GM12864 (cell line): ENCODE measurements around the gene STK35.

Experiments used
- DNase-seq: peaks from one replicate; pipeline ENCODE4 v3.0.0-alpha.2; 2011; ENCODE audit warnings: low read depth
- H3K4me3 ChIP-seq: 2 replicates; pipeline ENCODE4 v1.5.1; 2011; ENCODE audit warnings: mild to moderate bottlenecking, low read depth, low read length, control low read depth
- TF ChIP-seq, protein P1 (sequence below): IDR thresholded peaks from 2 replicates; pipeline ENCODE4 v1.5.1; 2011; ENCODE audit warnings: low read depth, mild to moderate bottlenecking, moderate library complexity, low read length, control low read depth, inconsistent platforms; ENCODE audit errors: missing control alignments

The STK35 gene

DNA sequence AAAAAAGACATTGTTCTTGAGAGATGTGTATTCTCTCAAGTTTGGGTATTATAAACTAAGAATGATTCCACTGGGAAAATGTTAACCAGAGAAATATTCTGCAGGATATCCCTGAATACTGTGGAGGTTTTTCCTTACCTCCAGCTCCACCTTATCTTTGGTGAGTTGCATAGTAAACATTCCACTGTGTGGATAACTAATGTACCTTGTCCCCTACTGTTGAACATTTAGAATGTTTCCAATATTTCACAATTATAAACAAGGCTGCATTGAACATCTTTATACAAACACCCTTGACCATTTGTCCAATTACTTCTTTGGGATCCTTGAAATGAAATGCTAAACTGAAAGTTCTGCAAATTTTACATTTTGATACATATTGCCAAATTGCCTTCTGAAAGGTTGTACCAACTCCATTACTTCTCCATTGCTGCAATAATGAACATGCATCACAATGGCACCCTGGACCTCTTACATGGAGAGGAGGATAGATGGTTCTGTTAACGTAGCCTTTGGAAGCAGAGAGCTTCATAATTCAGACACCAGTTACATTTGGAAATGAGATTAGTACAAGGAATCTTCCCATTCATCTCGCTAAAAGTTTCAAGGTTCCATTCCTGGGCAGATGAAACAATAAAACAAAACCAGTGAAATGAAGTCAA lies 35.0 kb upstream of the STK35 start:
- no peak for DNase-seq
- no peak overlapping the region for H3K4me3 ChIP-seq
- TF ChIP-seq, protein P1, sequence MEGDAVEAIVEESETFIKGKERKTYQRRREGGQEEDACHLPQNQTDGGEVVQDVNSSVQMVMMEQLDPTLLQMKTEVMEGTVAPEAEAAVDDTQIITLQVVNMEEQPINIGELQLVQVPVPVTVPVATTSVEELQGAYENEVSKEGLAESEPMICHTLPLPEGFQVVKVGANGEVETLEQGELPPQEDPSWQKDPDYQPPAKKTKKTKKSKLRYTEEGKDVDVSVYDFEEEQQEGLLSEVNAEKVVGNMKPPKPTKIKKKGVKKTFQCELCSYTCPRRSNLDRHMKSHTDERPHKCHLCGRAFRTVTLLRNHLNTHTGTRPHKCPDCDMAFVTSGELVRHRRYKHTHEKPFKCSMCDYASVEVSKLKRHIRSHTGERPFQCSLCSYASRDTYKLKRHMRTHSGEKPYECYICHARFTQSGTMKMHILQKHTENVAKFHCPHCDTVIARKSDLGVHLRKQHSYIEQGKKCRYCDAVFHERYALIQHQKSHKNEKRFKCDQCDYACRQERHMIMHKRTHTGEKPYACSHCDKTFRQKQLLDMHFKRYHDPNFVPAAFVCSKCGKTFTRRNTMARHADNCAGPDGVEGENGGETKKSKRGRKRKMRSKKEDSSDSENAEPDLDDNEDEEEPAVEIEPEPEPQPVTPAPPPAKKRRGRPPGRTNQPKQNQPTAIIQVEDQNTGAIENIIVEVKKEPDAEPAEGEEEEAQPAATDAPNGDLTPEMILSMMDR, result no peak

DNA sequence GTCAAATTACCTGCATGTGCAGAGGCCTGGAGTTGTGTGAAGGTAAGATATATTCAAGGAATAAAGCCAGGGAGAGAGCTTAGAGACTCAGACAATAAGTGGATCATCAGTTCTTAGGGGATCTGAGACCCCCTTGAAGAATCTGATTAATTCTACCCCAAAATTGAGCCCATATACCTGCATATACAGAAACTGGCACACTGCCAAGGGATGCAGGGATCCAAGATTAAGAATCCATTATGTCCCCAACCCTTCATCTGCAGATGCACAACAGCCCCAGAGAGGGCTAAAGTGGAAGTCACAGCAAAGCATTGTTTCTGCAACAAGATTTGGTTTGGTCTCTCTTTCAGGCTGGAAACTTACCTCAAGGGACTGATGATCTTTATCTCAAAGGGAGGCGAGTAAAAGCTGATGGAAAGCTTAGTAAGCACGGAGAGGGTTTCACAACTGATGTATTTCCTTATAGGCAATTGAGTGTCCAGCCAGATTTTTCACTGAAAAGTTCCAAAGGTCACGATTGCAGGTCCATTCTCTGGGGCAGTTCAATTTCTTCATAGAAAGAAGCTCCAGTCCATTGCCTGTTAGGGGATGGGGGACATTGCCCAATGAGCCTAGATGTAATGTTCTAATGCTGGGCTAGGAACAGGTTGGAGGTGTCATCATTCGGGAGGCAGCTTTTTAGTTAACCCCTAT lies 20.9 kb upstream of the STK35 start:
- H3K4me3 ChIP-seq, result no peak overlapping the region
- TF ChIP-seq, protein P1, result no peak
- no peak for DNase-seq

DNA sequence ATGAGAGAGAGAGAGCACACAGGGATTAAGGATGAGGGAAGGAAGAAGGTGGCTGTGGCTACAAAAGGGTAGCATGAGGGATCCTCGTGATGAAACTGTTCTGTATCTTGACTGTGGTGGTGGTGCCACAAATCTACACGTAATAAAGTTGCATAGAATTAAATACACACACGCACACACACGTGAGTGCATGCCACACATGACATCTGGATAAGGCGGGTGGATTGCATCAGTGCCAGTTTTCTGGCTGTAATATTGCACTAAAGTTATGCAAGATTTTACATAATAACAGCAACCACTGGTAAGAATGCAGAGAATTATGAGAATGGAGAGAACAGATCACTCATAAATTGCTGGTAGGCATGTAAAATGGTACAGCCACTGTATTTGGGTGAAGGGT lies 16.9 kb upstream of the STK35 start:
- TF ChIP-seq, protein P1, result no peak
- no peak overlapping the region for H3K4me3 ChIP-seq
- DNase-seq, result no peak

DNA sequence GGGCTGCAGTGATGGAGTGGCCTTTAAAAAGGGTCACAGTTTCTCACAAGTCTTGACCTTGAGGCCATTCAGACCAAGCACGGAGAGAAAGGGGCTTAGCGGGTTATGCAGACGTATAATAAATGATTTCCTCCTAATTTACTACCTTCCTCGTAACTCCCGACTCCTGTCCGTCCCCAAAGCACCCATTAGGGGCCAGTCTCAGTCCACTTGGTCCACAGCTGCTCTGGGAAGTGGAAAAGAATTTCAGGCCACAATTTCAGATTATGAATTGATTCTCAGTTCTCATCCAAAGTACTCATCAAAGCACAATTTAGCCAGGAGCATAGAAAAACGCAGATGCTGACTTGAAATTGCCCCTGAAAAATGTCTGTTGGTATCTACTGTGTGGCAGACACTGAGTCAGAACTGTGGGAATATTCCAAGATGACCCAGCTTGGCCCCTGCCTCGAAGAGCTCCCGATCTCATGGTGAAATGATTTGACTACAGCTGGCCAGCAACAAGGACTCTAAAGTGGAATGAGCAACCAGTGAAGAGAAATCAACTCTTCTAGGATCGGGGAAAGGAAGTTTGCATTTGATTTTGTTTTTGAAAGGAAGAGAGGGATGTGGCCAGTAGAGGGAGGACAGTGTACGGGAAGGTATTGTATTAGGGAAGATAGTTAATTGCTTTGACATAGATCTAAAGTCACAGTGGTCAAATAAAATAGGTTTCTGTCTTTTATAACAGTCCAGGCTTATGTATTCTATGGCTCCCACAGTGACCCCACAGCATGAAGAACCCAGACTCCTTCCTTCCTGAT lies 15.2 kb upstream of the STK35 start:
- DNase-seq, result no peak
- TF ChIP-seq, protein P1, result no peak
- H3K4me3 ChIP-seq, result no peak overlapping the region

DNA sequence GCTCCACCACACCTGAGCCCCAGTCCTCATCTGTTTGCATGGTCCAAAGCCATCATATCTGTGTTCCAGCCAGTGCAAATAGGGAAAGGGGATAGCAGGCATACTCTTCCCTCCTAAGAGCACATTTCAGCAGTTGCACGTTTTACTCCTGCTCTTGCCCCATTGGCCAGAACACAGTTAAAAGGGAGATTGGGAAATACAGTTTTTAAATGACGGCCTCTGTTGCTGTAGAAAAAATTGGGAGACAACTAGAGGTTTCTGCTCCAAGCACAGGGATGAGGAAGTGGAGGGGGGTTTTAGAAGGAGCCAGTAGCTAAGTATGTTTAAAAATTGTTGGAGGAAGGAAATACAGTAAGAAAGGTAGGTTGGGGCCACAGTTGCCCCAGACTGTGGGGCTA lies 14.6 kb upstream of the STK35 start:
- no peak overlapping the region for H3K4me3 ChIP-seq
- TF ChIP-seq, protein P1, result no peak
- no peak for DNase-seq

DNA sequence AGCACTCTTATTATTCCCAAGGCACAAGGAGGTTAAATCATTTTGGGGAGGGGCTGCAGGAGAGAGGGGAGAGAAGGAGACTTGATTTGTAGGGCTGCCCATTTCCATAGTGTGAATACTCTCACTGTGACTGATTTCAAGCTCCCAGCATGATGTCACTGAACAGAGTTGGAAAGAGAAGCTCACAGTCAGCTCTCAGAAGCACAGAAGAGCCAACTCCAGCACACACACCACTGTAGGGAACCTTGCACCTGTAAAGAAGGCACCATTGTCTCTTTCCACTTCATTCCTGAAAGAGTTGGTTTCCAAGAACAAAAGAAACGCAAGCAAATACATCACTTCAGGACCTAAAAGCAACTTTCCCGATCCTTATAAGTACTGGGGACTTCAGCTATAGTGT lies 12.7 kb upstream of the STK35 start:
- TF ChIP-seq, protein P1, result no peak
- no peak overlapping the region for H3K4me3 ChIP-seq
- DNase-seq, result no peak
